GM18526 (cell line): Measurements from ENCODE around the gene PLEKHH2.

Source experiments
- POLR2A ChIP-seq: IDR thresholded peaks from 3 replicates; pipeline ENCODE4 v1.6.1; 2011; ENCODE audit not compliant: insufficient read length; ENCODE audit errors: extremely low read depth

Gene PLEKHH2

DNA sequence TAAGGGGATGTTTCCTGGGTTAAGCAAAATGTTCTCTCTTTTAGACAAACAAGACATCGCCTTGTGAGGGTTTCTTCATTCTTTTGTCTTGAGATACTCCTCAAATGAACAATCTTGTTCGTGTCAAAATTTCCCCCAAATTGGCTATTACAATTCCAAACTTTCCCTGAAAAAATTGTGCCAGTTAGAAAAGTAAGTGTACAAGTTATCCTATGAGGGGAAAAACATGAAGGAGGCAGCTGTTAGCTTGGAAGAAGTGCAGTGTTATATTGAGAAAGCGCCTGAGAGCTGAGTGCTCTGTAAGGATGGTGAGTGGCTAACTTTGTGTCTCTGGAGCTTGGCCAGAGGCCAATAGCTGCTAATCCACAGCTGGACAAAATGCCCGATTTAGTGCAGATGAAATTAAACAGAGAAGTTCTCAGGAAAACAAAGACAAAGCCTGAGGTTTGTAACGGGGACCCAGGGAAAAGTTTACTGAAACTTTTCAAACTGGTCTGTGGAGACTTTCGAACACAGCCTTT, 14.1 kb upstream of the PLEKHH2 start:
- TF ChIP-seq POLR2A = no peak

DNA sequence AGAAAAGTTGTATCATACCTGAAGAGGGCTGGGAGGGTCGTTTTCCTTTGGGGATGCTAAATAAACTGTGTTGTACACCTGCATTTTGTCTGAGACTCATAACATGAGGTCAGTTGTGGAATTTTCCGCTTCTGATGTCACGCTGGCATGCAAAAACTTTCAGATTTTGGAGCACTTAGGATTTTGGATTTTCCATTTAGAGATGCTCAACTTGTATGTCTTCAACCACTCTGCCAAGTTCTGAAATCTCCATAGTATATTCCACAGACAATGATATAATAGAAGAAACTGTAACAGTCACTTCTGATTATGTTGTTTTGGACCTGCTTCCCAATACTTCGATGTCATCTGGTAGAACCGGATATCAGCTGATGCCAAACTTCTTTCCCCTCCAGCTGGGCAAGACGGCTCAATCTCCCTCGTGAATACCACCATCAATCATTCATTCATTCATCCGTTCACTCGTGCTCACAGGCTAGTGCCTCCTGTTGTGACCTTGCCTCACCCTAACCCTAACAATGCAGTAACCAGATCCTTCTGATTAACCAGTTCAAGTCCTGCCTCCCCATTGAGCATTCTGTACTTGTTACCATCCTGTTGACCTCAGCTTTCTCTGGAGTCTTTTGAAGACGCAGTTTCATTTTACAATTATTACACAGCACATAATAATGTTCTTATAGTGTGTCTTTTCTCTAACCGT, 5.3 kb upstream of the PLEKHH2 start:
- TF ChIP-seq POLR2A = no peak

DNA sequence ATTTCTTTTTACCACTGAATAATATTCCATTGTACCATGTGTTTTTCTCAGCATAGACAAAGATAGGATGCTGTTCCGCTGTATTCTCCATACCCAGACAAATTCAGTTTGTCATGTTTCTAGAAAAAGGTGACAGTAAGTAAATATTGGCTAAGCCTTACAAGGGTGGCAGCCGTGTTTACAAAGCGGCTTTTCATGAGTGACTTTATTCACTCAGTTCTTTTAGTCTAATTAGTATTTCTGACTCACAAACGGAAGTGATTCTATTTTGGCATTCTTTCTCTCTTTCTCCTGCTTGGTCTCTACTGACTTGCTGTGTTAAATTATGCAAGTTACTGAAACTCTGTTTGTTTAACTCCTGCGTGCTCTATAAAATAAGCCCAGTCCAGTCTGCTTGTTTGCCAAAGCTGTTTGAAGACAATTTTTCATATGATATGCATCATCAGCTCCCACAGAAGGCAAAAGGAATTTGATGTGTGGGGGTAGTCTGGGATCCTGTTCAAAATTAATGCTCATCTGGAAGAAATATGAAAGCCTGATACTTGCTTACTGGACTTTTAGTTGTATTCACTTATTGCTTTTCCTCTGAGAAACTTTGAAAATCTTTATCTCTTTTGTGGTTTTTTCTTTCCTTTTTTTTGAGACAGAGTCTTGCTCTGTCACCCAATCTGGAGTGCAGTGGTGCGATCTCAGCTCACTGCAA, 2.3 kb upstream of the PLEKHH2 start:
- TF ChIP-seq POLR2A = no peak

DNA sequence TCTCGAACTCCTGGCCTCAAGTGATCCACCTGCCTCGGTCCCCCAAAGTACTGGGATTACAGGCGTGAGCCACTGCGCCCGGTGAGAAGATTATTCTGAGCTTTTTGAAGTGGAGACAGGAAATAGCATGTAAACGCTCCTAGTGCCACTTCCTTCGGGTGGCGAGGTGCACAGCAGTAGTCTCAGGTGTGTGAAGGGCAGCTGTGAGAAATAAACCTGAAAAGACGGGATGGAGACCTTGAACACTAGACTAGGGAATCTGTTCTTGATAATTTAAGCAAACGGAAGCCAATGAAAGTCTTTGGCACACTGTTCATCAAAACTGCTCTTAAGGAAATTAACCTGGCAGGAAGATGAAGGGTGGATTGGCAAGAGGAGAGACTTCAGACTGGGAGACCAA, 439 bp upstream of the PLEKHH2 start:
- TF ChIP-seq POLR2A = no peak

DNA sequence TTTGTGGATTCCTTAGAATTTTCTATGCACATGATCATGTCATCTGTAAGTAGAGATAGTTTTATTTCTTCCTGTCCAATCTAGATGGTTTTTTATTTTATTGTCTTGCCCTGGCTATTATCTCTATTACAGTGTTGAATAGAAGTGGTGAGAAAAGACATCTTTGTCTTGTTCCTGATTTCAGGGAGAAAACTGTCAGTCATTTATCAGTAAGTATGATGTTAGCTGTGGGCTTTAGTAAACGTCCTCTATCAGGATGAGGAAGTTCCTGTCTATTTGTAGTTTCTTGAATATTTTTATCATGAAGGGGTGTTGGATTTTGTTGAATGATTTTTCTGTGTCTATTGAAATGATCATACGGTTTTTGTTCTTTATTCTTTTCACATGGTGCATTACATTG, 5.3 kb downstream of the PLEKHH2 start:
- TF ChIP-seq POLR2A = no peak

DNA sequence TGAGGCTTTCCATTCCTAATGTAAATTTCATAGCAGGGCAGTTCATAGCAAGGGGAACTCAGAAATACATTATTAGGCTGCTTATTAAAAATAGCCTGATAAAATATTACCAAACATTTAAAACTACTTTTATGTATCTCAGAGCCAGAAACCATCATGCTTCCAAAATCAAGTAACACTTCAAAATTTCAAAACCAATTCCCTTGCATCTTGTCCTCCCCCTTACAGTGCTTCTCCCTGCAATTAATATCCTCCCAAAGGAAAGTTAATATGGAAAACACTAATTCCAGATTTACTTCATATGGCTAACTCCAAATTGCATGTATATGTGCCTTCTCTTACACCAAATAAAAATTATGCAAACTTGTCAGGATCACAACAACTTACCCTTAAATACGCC, 6.6 kb downstream of the PLEKHH2 start:
- TF ChIP-seq POLR2A = no peak

DNA sequence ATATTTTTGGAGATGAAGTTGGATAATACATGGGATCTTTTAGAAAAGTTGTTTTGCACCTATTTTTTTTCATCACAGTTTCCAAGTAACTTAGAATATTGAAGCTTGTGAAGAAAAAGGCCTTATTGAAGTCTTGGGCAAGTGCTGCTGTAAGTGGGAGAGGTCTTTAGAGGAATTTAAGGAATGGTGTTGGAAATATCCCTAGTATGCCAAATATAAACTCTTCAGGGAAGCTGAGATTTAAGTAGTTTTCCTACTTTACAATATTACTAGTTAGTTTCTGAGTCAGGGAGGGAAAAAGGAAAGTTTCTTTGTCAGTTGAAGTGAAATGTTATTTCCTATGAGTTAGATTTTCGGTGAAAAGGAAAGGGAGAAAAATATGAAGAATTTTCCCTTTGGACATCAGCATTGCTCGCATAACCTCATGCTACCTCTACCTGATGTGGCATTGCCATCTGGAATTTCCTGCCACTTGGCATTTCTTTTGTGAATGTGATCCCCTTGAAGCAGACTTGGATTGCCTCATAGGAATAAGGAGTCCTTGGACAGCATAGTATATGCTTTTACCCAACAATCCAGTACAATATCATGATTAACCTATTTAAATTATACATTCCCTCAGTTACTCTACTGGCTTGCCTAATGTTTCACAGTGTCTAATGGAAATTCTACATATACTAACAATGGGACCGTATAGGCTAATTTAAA, 12.1 kb downstream of the PLEKHH2 start:
- no peak for TF ChIP-seq POLR2A

DNA sequence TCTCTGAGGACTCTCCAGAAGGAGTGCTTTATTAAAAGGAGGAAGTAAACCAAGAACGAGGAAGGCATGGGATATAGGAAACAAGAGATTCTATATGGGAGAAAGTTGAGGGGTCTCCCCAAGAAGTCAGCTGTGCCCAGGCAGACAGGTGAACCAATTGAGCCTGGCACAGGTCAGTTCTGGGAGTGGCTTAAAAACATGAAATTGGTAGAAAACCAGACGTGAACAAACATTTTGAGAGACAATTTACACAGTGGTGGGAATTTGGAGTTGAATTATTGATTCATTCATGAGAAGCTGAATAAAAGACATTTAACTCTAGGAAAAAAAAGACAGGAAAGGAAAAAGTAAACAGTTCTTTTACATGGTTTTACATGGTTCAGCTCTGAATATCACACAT, 16.4 kb downstream of the PLEKHH2 start:
- TF ChIP-seq POLR2A = no peak

DNA sequence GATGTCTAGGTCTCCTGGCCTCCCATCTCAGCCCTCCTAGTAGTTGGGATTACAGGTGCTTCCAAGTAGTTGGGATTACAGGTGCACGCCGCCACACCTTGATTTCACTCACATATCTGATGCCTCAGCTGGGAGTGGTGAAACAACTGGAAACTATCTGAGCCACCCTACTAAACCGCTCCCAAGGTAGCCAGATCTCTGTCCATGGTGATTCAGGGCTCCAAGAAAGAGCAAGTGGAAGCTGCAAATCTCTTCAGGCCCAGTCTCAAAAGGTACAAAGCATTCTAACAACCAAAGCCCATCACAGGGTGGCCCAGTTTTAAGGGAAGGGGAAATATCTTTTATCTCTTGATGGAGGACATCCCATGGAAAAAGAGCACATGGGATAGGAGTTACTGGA, 20.2 kb downstream of the PLEKHH2 start:
- TF ChIP-seq POLR2A = no peak

DNA sequence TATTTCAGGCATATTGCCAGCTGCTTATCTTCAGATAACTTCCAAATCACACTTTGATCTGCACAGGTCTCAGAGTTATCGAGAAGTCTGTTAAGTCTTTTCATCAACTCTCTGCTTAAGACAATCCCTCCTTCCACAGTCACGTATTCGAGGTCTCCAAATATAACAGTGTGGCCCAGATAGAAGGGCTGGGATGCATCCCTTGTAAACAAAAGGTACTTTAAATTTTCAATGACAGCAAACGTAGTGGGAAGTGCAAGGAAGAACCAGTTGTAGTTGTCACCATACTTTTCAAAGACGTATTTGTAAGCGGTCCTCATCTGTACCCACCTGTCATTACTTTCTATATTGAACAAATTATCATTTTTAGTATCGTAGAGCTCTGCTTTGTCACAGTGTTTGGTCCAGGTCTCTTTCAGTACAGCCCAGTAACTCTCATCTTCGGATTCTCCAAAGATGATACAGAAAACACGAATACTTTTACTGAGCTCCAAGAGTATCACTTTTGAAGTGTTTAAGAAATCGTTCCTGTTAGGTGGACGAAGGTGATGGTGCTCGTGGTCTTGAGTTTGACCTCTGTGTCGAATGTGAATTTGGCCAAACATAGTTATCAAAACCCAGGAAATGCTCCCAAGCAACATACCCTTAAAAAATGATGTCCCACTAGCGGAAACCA, 38.7 kb downstream of the PLEKHH2 start:
- TF ChIP-seq POLR2A = no peak

DNA sequence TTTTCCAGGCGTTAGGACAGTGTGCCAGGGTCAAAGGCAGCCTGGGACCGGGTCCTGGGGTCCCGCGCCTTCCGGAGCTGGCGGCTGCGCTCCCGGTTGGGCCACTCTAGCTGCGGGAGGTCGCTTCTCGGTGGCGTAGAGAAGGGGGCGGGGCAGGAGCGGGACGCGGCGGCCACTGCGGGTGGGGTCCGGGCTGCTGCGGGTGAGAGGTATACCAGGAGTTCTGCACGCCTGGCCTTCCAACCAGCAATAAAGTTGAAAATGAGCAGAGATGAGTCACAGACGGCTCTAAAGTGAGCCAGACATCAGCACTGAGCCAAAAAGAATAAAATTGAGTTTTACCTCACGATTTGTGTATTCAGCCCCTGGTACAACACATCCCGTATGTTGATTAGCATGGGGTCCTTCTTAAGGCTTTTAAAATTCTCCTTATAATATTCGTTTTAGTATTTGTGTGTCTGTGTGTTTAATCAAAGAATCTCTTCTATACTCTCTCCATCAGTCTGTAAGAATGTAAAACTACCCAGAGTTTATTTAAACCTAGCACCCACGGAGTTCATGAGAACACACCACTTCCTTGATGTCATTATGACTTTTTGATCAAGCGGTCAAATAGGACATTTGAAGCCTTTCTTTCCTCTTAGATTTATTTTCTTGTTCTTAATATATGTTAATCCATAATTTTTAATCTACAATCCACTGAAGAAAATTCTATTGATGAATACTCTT, 39.4 kb downstream of the PLEKHH2 start, which contains the start of gene C1GALT1C1L:
Gene C1GALT1C1L, minus strand, starts transcription at position 108 of the 729 bp plus-strand sequence. Its CDS starts 107 bp downstream, at position 1.
- TF ChIP-seq POLR2A = no peak

DNA sequence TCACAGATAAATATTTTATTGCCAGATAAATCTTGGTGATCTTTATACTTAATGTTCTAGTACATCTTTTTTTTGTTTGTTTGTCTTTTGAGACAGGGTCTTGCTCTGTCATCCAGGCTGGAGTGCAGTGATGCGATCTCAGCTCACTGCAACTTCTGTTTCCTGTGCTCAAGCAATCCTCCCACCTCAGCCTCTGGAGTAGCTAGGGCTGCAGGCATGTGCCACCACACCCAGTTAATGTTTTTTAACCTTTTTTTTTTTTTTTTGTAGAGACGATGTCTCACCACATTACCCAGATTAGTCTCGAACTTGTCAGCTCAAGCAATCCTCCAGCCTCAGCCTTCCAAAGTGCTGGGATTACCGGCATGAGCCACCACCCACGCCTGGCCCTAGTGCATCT, 48.3 kb downstream of the PLEKHH2 start:
- no peak for TF ChIP-seq POLR2A

DNA sequence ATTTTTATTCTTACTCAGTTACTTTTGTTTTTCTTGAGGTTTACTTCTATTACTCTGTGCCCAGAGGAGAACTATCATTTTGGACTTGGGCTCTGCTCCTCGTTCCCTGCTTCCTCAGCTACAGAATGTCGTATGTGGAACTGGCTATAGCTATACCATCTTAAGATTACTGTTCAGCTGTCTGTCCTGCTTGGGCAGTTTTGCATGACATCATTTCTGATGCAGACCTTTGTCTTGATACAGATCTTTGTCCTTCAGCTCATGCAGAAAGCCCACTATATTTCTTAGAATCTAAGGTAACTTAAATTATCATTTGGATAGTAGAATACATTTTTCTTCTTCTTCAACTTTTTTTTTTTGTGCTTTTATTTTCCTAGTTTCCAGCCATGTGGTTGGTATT, 52.9 kb downstream of the PLEKHH2 start:
- no peak for TF ChIP-seq POLR2A

DNA sequence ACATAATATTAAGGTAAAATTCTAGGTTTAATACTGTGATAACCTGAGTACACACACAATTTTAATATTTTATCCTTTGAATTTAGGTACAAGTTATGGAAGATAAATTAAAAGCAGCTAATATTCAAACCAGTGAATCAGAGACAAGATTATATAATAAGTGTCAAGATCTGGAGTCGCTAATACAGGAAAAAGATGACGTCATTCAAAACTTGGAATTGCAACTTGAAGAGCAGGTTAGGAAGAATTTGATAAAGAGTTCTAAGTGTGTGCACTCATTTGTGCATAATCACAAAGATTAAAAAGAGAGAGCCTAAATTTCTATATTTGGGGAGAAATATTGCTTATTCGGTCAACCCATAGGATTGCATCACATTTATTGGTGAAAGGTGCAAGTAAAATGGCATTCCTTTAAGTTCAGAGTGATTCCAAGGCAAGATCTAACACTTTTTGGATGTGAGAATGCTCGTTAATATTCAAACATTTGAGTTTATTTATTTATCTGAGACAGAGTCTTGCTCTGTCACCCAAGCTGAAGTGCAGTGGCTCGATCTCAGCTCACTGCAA, 55.5 kb downstream of the PLEKHH2 start:
- no peak for TF ChIP-seq POLR2A
